ENCODE data around the gene USP49.
"Not testable (repeated sequence)": the region's sequence is repeated elsewhere in the genome, so short reads cannot be mapped to it uniquely, and the experiment has no call there.

USP49 gene

GRCh38 chr6:41895300-41896233 is at the start of gene USP49:
Gene USP49 (minus strand): TSS chr6:41895375. CDS start chr6:41806983, 88,392 bp downstream.
- DNase-seq: peak; percentile 91

DNA sequence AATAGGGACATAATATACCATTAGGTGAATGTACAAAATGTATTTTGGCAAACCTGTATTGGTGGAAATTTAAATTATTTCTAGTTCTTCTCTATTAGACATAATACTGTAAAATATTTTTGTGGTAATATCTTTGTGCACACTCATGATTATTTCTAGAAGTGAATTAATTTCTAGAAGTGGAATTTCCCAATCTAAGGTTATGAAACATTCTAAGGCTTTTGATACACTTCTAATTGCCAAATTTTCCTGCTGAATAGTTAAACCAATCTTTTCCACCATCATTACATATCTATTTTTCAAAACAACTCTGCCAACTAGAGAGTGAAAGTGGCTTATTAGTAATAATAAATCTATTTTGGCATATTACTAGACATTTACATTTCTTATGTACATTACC is 48.3 kb upstream of the USP49 start:
- DNase-seq: no peak

GRCh38 chr6:41942882-41943281 is 47.7 kb upstream of the USP49 start:
- not testable (repeated sequence) for DNase-seq

DNA sequence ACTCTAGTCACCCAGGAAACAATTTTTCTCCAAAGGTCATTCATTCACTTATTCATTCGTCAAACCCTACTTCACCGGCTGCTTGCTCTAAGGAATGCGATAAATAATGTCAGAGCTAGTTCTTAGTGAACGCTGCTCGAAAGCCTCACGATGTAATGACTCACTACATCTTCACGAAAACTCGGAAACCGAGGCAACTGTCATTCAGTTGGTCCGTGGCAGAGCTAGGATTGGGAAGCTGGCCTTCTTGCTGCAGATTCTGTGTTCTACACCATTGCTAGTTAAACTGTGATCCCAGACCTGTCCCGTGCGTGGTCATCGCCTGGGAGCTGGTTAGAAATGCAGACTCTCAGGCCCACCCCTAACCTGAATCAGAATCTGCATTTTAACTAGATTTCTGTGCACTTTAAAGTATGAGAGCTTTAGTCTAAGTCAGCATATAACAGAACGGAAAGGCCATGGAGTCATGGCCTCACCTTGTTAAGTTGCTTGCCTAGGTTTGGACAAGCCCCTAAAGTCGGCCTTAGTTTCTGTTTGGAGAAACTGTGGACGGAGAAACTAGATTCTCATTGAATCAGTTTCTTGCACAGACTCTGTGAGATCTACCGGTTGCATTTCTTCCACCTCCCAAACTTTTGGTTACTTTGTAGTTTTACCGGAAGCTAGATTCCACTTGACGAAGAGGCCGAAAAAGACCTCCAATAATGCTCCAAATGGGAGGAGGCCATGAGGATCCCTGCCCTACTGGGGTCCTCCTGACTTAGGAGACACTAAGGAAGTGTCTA is 47.1 kb upstream of the USP49 start:
- no peak for DNase-seq

- peak; percentile 96 for DNase-seq
Measured at GRCh38 chr6:41941280-41942066, 46.3 kb upstream of the USP49 start, which contains the start of gene CCND3. Gene CCND3 (minus strand): TSS chr6:41941808. CDS start chr6:41941649, 159 bp downstream.

DNA sequence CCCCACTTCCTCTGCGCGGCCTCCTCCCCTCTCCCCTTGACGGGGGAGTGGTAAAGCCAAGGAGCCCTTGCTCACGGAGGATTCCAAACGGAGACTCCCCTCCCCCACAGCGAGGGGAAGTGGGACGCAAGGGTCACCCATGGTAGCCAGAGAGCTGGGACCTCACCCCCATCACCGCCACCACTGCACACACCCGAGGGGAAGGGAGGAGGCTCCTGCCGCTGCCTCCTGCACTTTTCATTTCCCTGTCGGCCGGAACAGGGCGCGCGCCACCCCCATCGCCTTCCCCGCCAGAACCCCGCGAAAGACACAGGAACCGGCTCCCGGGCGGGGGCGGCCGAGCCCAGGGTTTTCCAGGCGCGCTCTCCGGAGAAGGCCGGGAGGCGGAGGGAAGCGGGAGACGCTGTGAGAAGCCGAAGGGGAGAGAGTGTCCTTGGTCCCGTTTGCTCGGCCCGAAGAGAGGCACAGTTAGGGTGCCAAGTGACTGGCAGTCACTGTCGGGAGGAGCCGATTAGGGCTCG is 45.6 kb upstream of the USP49 start:
- peak; percentile 76 for DNase-seq

DNA sequence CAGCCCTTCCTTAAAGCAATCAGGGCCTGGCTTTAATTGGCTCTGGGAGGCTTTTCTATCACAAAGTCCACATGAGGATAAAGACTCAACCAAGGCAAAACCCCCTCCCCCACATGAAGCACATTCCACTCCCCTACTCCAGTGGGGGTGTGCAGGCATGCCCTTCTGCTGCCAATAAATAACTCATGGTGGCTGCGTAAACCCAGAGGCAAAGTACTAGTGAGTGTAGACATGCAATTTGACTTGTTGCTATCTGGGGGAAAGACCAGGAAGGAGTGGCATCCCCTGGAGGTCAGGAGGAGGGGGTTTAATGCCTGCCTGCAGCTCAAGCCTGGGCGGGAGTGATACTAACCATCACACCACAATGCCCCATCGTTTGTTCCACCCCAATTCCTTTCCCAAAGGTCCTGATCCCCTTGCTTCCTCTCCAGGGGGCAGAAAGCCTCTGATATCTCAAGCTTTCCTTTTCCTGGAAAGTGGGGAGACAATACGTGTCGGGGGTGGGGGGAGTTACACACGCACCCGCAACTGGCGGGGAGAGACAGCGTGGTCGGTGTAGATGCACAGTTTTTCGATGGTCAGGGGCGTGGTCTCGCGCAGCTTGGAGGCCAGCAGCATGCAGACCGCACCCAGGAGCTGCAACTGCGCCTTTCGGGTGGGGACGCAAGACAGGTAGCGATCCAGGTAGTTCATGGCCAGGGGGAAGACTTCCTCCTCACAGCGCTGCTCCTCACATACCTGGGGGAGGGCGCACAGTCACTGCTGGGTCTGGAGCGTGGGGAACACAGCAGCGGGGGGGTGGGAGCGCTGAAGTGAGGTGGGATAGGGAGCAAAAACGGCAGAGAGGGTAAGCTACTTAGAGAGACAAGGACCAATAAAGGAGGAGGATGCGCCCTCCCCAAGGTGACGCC is 44.9 kb upstream of the USP49 start:
- DNase-seq: peak; percentile 66

DNA sequence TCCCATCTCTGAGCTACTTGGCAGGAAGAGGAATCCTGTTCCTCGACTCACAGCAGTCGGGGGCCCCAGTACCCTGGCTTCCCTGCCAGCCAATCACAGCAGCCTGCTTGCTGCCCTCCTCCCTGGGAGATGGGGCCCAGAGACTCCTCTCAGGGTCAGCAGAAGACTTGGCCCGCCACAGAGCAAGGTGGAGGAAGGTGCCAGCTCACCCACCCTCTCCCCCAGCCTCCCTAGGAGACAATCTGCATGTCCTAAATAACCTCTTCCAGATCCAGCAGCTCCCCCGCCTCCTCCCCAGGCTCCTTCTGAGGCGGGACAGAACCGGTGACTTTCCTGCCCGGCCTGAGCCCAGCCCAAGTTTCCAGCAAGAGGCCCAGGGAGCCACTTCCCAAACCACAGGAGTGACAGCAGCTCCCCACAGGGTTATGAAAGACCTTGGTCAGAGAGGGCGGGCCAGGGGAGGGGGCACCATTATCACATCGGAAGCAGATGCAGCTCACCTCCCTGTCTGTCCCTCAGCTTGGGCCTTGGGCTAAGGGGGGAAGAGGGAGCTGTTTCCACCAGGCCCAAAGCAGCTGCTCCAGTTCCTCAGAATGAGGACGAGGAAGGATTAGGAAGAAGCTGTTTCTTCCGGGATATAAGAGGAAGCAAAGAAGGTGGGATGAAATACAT is 44.1 kb upstream of the USP49 start:
- peak; percentile 75 for DNase-seq

GRCh38 chr6:41938590-41939175 is 43.5 kb upstream of the USP49 start:
- DNase-seq: no peak

DNA sequence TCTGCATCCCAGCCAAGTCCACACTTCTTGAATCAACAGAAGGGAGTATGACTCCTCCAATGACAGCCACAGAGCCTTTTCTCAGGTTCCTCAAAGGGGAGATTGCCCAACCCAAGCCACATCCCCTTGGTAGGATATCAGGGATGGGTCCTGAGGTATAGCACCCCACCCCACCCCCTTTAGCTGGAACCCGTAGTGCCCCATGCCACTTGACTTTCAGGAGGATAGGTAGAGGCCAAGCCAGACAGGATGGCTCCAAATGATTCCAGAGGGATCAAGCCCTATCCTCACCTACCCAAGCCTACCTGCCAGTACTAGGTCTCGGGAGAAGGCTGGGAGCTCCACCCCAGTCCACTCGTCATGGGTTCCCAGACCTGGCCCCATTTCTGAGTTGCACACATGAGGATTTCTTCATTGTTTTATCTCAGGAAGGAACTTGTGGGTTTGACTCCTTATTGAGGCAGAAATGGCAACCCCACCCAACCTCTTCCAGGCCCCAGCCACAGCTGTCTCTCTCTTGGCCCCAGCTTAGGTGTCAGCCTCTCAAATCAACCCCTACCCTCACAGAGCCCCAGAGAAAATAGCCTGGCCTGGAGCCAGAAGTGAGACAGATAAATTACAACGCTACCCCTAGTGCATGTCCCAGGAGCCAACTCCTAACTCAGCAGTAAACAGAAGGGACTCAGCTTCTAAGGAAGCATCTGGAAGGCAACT is 42.8 kb upstream of the USP49 start:
- peak; percentile 61 for DNase-seq

GRCh38 chr6:41937472-41937860 is 42.3 kb upstream of the USP49 start:
- DNase-seq: no peak

DNA sequence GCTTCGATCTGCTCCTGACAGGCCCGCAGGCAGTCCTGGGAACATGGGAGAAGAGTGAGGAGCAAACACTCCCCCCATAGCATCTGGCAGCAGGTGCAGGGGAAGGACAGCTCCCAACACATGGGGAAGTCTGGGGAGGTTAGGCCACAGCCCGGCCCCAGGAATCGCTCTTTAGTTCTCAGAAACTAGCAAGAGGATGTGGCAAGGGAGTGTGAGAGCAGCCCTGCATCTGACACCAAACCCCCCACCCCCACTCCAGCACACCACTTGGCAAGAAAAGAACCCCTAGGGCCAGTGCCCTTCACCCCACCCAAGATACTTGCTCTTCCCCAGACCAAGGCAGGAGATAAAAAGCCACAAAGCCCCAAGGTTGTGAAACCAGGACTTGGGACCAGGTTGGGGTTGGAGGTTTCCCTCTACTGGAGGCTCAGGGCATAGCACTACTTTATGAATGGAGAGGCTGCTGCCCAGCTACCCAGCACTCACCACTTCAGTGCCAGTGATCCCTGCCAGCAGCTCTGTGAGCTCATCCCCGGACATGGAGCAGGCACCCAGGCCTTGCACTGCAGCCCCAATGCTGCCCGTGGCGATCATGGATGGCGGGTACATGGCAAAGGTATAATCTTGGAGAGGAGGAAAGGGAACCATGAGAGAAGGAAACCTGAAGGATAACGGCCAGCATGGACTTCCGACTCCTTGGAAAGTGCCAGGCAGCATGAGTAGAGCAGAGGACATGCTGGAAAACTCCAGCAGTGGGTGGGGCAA is 41.1 kb upstream of the USP49 start:
- DNase-seq: peak; percentile 95

GRCh38 chr6:41935685-41936072 is 40.5 kb upstream of the USP49 start:
- no peak for DNase-seq

DNA sequence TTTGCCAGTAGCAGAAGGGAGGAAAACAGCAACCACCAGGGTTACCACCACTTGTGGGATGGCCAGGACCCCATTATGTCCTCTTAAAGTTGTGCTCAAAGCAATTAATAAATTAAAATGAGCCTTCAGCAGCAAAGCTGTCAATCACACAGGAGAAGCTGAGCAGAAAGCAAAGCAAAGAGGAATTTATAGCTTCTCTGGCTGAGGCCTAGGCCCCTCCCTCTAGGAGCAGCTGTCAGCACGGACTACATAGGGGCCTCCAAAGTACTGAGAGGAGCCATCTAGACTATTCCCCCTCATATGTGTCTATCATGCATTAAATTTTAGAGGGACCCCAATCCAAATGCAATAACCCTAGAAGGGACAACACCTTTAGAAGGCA is 40.0 kb upstream of the USP49 start:
- no peak for DNase-seq

DNA sequence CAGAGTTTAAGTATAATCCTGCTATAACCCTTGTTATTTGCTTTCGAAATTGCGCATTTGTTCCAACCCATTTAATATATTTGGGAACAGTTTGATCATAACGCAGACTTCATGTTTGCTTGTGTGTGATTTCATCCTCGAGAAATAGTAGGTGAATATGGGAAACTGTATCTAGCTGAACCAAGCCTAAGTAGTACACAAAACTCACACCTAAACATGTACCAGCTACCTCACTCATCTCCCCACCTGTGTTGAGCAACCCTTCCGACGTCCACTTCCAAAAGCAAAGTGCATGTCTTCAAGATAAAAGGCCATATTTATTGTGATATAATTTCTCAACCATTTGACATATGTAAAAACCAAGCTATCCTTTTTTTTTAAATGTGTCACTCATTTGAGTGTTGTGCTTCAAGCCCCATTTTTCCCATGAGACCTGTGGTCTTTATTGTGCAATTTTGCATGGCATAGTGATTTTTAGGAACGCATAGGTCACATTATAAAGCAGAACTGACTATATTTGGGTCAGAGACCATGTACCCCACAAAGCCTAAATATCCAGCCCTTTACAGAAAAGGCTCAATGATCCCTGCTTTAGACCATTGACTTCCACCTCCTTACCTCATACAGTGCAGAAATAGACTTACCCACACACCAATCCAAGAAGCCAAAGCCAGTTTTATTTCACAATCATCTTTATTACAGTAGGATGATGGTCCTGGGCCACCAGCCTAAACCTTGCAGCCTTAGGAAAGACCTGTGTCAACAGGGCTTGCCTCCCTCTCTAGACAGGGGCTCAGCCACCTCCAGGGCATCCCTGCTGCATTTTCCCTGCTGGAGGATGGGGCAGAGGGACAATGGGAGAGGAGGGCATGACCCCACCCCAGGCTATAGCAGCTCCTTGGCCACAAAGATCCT is 39.4 kb upstream of the USP49 start:
- DNase-seq: no peak

DNA sequence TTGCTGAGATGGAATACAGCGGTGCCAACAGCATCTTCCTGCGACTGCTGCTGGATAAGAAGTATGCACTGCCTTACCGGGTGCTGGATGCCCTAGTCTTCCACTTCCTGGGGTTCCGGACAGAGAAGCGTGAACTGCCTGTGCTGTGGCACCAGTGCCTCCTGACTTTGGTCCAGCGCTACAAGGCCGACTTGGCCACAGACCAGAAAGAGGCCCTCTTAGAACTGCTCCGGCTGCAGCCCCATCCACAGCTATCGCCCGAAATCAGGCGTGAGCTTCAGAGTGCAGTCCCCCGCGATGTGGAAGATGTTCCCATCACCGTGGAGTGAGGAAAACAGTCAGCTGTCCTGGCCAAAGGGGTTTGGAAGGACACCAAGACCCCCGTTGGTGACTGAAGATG is 37.2 kb upstream of the USP49 start:
- DNase-seq: no peak

- no peak for DNase-seq
Measured at GRCh38 chr6:41931792-41932191, 36.6 kb upstream of the USP49 start.

DNA sequence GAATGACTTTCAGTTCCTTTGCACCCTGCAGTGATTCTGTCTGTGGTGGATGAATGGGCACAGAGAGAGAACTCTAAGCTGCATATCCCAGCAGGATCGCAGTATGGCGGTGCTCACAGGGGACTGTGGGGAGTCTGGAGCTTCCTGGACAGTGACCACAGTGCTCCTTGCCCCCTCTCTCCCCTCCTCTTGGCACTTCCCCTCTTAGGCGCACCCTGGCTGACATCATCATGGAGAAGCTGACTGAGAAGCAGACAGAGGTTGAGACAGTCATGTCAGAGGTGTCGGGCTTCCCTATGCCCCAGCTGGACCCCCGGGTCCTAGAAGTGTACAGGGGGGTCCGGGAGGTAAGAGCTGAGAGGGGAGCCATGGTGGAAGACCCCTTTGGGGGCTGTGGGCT is 34.7 kb upstream of the USP49 start:
- no peak for DNase-seq

All from activated CD4-positive, alpha-beta T cell treated with anti-CD3 and anti-CD28 coated beads, Interleukin-10, Interleukin-2, amounts not matched to agents 100 ng/mL and 50 ng/mL, durations not matched to agents 16 hours and 8 hours (primary cell).